GM18858 (cell line): Measurements from ENCODE around the gene PON3.
A peak's percentile ranks its signal among the peaks of the same experiment; 100 is the strongest.

Experiments
- ATAC-seq: cut with Tn5 transposase; IDR thresholded peaks from one replicate; pipeline ENCODE4 v1.9.1; 2021; ENCODE audit not compliant: unreplicated experiment

Gene PON3

GRCh38 chr7:95396136-95397032 lies at the start of gene PON3:
PON3 (minus strand) TSS chr7:95396375; CDS start chr7:95396350, 25 bp downstream.
- ATAC-seq = no peak

GRCh38 chr7:95444796-95445195 lies 48.6 kb upstream of the PON3 start:
- ATAC-seq = no peak

- no peak for ATAC-seq
Measured at GRCh38 chr7:95441042-95441823, 45.1 kb upstream of the PON3 start.

- no peak for ATAC-seq
Measured at GRCh38 chr7:95440394-95441038, 44.3 kb upstream of the PON3 start.

- ATAC-seq = no peak
Measured at GRCh38 chr7:95436407-95436806, 40.2 kb upstream of the PON3 start.

GRCh38 chr7:95435422-95435780 lies 39.2 kb upstream of the PON3 start:
- no peak for ATAC-seq

- ATAC-seq = peak; percentile 94
Measured at GRCh38 chr7:95434557-95435421, 38.6 kb upstream of the PON3 start, which contains the start of gene PON2. PON2 (minus strand) TSS chr7:95435028; CDS start chr7:95434951, 77 bp downstream.

- ATAC-seq = no peak
Measured at GRCh38 chr7:95433952-95434556, 37.9 kb upstream of the PON3 start.

- no peak for ATAC-seq
Measured at GRCh38 chr7:95433129-95433528, 37.0 kb upstream of the PON3 start.

- ATAC-seq = no peak
Measured at GRCh38 chr7:95432606-95433005, 36.4 kb upstream of the PON3 start.

- ATAC-seq = no peak
Measured at GRCh38 chr7:95430864-95431263, 34.7 kb upstream of the PON3 start.

GRCh38 chr7:95429241-95429990 lies 33.2 kb upstream of the PON3 start:
- no peak for ATAC-seq

- no peak for ATAC-seq
Measured at GRCh38 chr7:95427914-95428516, 31.8 kb upstream of the PON3 start.

GRCh38 chr7:95427166-95427565 lies 31.0 kb upstream of the PON3 start:
- ATAC-seq = no peak

GRCh38 chr7:95425694-95426093 lies 29.5 kb upstream of the PON3 start:
- no peak for ATAC-seq

GRCh38 chr7:95424716-95425115 lies 28.5 kb upstream of the PON3 start:
- no peak for ATAC-seq

GRCh38 chr7:95421847-95422444 lies 25.8 kb upstream of the PON3 start:
- no peak for ATAC-seq

- ATAC-seq = no peak
Measured at GRCh38 chr7:95421000-95421846, 25.0 kb upstream of the PON3 start.
